Activated T-helper 1 cell treated with anti-CD3 and anti-CD28 coated beads, Interleukin-12 subunit alpha, Interleukin-12 subunit beta, Interleukin-2, Interleukin-4 antibody, amounts not matched to agents 30 ng/mL and 10 ng/mL and 1 ng/mL, durations not matched to agents 14 hours and 24 hours and 36 hours (primary cell): ENCODE measurements around the gene TNS2. TPM values are rescaled to one million over a fixed set of nuclear protein-coding genes. Genes with fewer than 3 reads are reported as not detected.

ENCODE experiments used
- DNase-seq: peaks from one replicate; pipeline ENCODE4 v3.0.0; 2021; ENCODE audit warnings: low spot score
- H3K27ac Mint-ChIP-seq: one replicate; pipeline ENCODE4 v1.8.0; 2021; ENCODE audit warnings: mild to moderate bottlenecking, mixed read lengths
- H3K27me3 Mint-ChIP-seq: one replicate; pipeline ENCODE4 v1.8.0; 2022; ENCODE audit warnings: mild to moderate bottlenecking, moderate library complexity, mixed read lengths; ENCODE audit not compliant: insufficient read depth
- H3K36me3 Mint-ChIP-seq: one replicate; pipeline ENCODE4 v1.8.0; 2021; ENCODE audit warnings: low read depth, mixed read lengths
- H3K4me1 Mint-ChIP-seq: one replicate; pipeline ENCODE4 v1.8.0; 2021; ENCODE audit warnings: low read depth, mixed read lengths
- H3K4me3 Mint-ChIP-seq: one replicate; pipeline ENCODE4 v1.8.0; 2021; ENCODE audit warnings: mild to moderate bottlenecking, moderate library complexity, mixed read lengths
- H3K9me3 Mint-ChIP-seq: one replicate; pipeline ENCODE4 v1.8.0; 2021; ENCODE audit warnings: mixed read lengths
- intact Hi-C: fragments of 100-400 bp; cut with micrococcal nuclease; formaldehyde crosslinking; loops from one replicate; pipeline ENCODE4 v1.15.1; 2024
- total RNA-seq: library from RNA; stranded (reverse); gene quantifications from 2 replicates; pipeline ENCODE4 v1.2.3, GENCODE V29; 2022

TNS2 gene
- total RNA-seq, 1 donor from 2014 or later = 2.7 TPM

DNA sequence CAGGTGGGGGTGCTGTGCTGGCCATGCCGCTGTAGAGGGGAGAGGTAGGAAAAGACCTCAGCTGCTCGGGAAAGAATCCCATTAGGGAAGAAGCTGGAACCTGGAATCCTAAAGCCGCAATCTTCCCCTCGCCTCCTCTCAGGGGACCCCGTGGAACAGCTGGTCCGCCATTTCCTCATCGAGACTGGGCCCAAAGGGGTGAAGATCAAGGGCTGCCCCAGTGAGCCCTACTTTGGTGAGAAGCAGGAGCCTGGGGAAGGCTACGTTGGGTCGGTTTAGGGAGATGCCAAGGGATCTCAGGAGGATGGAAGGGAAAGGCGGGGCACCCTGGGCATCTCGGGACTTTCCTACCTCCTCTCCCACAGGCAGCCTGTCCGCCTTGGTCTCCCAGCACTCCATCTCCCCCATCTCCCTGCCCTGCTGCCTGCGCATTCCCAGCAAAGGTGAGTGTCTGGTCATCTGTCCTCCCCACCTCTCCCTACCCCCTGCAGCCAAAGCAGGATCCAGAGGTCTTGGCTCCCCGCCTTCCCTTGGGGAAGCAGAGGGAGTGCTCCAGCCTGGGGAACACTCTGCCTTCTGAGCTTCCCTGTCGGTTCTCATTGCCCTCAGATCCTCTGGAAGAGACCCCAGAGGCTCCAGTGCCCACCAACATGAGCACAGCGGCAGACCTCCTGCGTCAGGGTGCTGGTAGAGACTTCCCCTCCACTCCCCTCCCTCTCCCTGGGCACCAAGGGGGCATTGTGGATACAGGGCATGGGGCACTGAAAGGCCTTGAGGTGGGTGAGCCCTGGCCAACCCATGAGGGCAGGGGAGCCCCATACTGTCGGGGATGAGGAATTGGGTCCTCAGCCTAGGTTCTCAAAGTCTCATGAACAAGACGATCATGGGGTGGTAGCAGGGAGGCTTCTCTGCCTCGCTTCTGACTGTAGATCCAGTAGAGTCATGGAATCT is 12.4 kb downstream of the TNS2 start:
- no peak for DNase-seq
- intact Hi-C loops = no loop called here
- Mint-ChIP-seq H3K36me3 (peaks cover 15% of the 10 kb centered on the region), H3K4me3 (no peak overlapping the region), H3K4me1 (peaks cover 5% of the 10 kb centered on the region), H3K27me3 (no peaks in the 10 kb centered on the region), H3K27ac (no peak overlapping the region), H3K9me3 (no peaks in the 10 kb centered on the region)

DNA sequence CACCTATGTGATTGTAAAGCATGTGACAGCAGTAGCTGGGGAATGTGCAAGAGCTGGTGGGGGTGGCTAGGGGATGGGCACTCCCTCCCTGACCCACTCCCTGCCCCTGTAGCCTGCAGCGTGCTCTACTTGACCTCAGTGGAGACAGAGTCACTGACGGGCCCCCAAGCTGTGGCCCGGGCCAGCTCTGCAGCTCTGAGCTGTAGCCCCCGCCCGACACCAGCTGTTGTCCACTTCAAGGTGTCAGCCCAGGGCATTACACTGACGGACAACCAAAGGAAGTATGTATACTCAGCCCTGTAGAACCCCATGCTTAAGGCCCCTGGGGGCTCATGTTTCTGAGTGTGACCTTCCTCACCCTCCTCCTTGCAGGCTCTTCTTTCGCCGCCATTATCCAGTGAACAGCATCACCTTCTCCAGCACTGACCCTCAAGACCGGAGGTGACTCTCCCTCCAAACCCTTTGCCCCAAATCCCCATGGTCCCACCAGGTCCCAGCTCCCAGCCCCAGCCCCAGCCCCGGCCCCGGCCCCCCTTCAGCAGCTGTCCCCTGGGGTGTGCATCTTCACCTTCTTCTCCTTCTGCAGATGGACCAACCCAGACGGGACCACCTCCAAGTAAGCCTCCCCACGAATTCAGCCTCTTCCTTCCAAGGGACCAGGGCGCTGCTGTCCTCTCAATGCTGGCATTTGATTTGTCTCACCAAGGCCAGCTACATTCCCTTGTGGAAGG is 13.3 kb downstream of the TNS2 start:
- intact Hi-C loops = no loop called here
- Mint-ChIP-seq H3K27ac (no peak overlapping the region), H3K4me3 (no peak overlapping the region), H3K9me3 (no peaks in the 10 kb centered on the region), H3K27me3 (no peaks in the 10 kb centered on the region), H3K36me3 (peaks cover 16% of the 10 kb centered on the region), H3K4me1 (peaks cover 5% of the 10 kb centered on the region)
- no peak for DNase-seq

GRCh38 chr12:53063708-53064612 is 14.1 kb downstream of the TNS2 start:
- Mint-ChIP-seq H3K9me3 (no peaks in the 10 kb centered on the region), H3K27ac (no peak overlapping the region), H3K27me3 (no peaks in the 10 kb centered on the region), H3K36me3 (peaks cover 16% of the 10 kb centered on the region), H3K4me1 (peaks cover 5% of the 10 kb centered on the region), H3K4me3 (no peak overlapping the region)
- intact Hi-C loops = no loop called here
- no peak for DNase-seq

- Mint-ChIP-seq H3K4me3 (no peak overlapping the region), H3K27me3 (no peaks in the 10 kb centered on the region), H3K4me1 (peaks cover 5% of the 10 kb centered on the region), H3K36me3 (peaks cover 16% of the 10 kb centered on the region), H3K9me3 (no peaks in the 10 kb centered on the region), H3K27ac (no peak overlapping the region)
- intact Hi-C loops = no loop called here
- no peak for DNase-seq
Measured at GRCh38 chr12:53064613-53065436, 15.0 kb downstream of the TNS2 start.

DNA sequence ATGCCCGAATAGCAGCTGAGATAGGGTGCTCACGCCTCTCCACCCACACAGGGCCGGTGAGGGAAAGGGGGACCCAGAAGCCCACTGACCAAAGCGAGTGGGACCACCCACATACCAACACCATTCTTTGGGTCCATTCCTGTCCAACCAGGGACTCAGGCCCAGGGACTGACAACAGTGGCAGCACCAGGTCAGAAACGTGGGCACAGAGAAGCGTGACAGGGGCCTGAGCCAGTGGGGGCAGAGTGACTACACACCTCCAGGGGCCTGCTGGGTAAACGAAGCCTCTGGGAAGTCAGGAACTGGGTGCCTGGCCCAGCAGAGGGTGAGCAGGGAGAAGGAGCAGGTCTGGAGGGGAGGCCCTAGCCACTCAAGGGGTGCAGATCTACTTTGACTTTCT is 15.6 kb downstream of the TNS2 start:
- peaks cover 5% of the 10 kb centered on the region for H3K4me1 Mint-ChIP-seq
- DNase-seq = no peak
- no peaks in the 10 kb centered on the region for H3K27me3 Mint-ChIP-seq
- H3K4me3 Mint-ChIP-seq = no peak overlapping the region
- H3K9me3 Mint-ChIP-seq = no peaks in the 10 kb centered on the region
- H3K27ac Mint-ChIP-seq = no peak overlapping the region
- H3K36me3 Mint-ChIP-seq = peaks cover 20% of the 10 kb centered on the region
- intact Hi-C loops = no loop called here

DNA sequence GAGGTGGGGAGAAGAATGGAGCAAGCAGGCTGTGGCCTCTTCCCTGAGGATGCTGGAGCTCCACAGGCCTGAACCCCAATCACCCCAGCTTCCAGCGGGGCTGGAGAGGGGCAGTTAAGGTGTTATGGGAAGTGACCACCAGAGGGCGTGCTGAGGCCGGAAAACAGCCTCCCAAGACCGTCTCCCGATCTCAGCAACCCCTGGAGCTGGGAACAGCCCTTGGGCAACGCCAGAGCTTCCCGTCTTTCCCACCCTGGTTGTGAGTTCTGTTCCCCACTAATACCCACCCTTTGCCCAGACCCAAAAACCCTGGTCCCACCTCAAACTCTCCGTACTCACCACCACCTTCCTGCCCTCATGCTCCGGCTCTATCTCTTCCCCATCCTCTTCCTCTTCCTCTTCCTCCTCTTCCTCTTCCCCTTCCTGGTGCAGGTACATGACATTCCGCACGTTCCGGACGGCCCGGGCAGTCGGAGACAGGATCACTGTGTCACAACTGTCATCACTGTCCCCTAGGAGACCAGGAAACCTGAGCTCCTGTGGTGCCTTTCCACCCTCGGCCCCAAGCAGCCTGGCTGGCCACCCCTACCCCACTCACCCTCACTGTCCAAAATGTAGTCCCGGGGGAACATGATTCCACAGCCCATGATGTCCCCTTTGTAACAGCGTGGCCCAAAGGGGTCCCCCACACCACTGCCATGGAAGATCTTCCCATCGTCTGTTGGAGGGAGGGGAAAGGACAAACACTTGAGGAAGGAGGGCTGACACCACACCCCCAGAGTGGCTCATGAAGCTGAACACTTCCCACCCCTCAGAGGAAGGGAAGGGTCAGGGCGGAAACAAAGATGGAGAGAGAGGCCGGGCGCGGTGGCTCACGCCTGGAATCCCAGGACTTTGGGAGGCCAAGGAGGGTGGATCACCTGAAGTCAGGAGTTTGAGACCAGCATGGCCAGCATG is 16.4 kb downstream of the TNS2 start:
- no peaks in the 10 kb centered on the region for H3K27me3 Mint-ChIP-seq
- peak; percentile 49 for DNase-seq
- intact Hi-C loops = loop anchor here (1.0 kb wide), 1 partner anchor 33 kb away; no protein-coding TSS in a partner anchor
- H3K27ac Mint-ChIP-seq = no peak overlapping the region
- H3K36me3 Mint-ChIP-seq = peaks cover 22% of the 10 kb centered on the region
- H3K4me1 Mint-ChIP-seq = peaks cover 5% of the 10 kb centered on the region
- H3K9me3 Mint-ChIP-seq = no peaks in the 10 kb centered on the region
- H3K4me3 Mint-ChIP-seq = no peak overlapping the region

GRCh38 chr12:53067074-53067992 is 17.5 kb downstream of the TNS2 start:
- no peak for DNase-seq
- no peaks in the 10 kb centered on the region for H3K27me3 Mint-ChIP-seq
- H3K27ac Mint-ChIP-seq = no peak overlapping the region
- intact Hi-C loops = no loop called here
- peaks cover 5% of the 10 kb centered on the region for H3K4me1 Mint-ChIP-seq
- no peaks in the 10 kb centered on the region for H3K9me3 Mint-ChIP-seq
- peaks cover 29% of the 10 kb centered on the region for H3K36me3 Mint-ChIP-seq
- H3K4me3 Mint-ChIP-seq = no peak overlapping the region

GRCh38 chr12:53067993-53068770 is 18.3 kb downstream of the TNS2 start:
- intact Hi-C loops = no loop called here
- Mint-ChIP-seq H3K4me3 (no peak overlapping the region), H3K4me1 (peaks cover 5% of the 10 kb centered on the region), H3K36me3 (peaks cover 30% of the 10 kb centered on the region), H3K9me3 (no peaks in the 10 kb centered on the region), H3K27ac (no peak overlapping the region), H3K27me3 (no peaks in the 10 kb centered on the region)
- no peak for DNase-seq

GRCh38 chr12:53068811-53069585 is 19.1 kb downstream of the TNS2 start:
- DNase-seq = no peak
- Mint-ChIP-seq H3K4me1 (peaks cover 7% of the 10 kb centered on the region), H3K9me3 (no peaks in the 10 kb centered on the region), H3K27ac (no peak overlapping the region), H3K27me3 (no peaks in the 10 kb centered on the region), H3K36me3 (peaks cover 33% of the 10 kb centered on the region), H3K4me3 (no peak overlapping the region)
- intact Hi-C loops = no loop called here
